Measurements from ENCODE around the gene KCNE5.
"Not testable (repeated sequence)": the region's sequence is repeated elsewhere in the genome, so short reads cannot be mapped to it uniquely, and the experiment has no call there.

DNA sequence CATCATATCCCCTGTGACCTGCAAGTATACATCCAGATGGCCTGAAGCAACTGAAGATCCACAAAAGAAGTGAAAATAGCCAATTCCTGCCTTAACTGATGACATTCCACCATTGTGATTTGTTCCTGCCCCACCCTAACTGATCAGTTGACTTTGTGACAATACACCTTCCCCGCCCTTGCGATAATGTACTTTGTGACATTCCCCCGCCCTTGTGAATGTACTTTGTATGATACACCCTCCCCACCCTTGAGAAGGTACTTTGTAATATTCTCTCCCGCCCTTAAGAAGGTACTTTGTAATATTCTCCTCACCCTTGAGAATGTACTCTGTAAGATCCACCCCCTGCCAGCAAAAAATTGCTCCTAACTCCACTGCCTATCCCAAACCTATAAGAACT is 48.9 kb downstream of the KCNE5 start:
- TF ChIP-seq, protein P1, sequence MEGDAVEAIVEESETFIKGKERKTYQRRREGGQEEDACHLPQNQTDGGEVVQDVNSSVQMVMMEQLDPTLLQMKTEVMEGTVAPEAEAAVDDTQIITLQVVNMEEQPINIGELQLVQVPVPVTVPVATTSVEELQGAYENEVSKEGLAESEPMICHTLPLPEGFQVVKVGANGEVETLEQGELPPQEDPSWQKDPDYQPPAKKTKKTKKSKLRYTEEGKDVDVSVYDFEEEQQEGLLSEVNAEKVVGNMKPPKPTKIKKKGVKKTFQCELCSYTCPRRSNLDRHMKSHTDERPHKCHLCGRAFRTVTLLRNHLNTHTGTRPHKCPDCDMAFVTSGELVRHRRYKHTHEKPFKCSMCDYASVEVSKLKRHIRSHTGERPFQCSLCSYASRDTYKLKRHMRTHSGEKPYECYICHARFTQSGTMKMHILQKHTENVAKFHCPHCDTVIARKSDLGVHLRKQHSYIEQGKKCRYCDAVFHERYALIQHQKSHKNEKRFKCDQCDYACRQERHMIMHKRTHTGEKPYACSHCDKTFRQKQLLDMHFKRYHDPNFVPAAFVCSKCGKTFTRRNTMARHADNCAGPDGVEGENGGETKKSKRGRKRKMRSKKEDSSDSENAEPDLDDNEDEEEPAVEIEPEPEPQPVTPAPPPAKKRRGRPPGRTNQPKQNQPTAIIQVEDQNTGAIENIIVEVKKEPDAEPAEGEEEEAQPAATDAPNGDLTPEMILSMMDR (IDR thresholded peaks at IDR 0.05) = not testable (repeated sequence)
- TF ChIP-seq ZFX (IDR thresholded peaks at IDR 0.05; ENCODE audit: borderline replicate concordance) = not testable (repeated sequence)

Data from 22Rv1 (cell line).